GM12865 (cell line): Measurements from ENCODE around the gene SORCS2.

Experiments
- DNase-seq: peaks from one replicate; pipeline ENCODE4 v3.0.0; 2010; ENCODE audit warnings: low read depth
- H3K4me3 ChIP-seq: 2 replicates; pipeline ENCODE4 v1.5.1; 2011; ENCODE audit warnings: mild to moderate bottlenecking, low read depth, low read length, control low read depth
- TF ChIP-seq, protein P1 (sequence below): IDR thresholded peaks from 2 replicates; pipeline ENCODE4 v1.5.1; 2011; ENCODE audit warnings: low read length, control low read depth, low read depth, inconsistent platforms; ENCODE audit not compliant: insufficient read depth; ENCODE audit errors: missing control alignments

SORCS2 gene

DNA sequence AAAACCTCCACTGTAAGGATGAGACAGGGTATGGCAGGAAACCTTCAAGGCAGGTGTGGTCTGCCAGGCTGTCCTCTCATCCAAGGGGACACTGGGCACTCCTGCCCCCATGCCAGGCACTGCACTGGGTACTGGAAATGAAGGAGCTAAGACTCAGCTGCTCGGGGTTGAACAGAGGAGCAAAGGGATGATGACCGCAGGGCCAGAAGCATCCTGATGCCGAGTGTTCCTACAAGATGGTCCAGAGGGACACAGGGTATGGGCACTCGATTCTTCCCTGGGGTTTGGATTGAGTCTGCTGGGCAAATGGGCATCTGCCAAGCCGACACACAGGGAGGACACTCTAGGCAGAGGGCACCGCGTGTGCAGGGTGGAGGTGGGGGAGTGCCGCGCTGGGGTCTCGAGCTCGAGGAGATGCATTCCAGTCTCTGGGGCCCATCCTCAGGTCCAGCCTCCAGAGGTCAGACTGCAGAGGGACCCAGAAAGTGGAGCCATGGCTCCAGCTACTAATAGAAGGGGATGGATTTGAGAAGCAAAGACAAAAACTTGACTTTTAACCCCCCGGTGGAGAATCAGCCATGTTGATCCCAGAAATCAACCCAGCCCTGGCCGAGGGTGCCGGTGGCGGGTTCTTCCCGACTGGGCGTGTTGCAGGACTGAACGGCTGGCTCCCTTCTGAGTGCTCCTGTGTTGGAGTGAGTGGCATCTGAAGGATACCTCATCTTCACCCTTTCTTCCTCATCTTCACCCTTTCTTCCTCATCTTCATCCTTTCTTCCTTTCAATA is 500.3 kb downstream of the SORCS2 start:
- TF ChIP-seq, protein P1, sequence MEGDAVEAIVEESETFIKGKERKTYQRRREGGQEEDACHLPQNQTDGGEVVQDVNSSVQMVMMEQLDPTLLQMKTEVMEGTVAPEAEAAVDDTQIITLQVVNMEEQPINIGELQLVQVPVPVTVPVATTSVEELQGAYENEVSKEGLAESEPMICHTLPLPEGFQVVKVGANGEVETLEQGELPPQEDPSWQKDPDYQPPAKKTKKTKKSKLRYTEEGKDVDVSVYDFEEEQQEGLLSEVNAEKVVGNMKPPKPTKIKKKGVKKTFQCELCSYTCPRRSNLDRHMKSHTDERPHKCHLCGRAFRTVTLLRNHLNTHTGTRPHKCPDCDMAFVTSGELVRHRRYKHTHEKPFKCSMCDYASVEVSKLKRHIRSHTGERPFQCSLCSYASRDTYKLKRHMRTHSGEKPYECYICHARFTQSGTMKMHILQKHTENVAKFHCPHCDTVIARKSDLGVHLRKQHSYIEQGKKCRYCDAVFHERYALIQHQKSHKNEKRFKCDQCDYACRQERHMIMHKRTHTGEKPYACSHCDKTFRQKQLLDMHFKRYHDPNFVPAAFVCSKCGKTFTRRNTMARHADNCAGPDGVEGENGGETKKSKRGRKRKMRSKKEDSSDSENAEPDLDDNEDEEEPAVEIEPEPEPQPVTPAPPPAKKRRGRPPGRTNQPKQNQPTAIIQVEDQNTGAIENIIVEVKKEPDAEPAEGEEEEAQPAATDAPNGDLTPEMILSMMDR: no peak
- DNase-seq: no peak
- no peak overlapping the region for H3K4me3 ChIP-seq

DNA sequence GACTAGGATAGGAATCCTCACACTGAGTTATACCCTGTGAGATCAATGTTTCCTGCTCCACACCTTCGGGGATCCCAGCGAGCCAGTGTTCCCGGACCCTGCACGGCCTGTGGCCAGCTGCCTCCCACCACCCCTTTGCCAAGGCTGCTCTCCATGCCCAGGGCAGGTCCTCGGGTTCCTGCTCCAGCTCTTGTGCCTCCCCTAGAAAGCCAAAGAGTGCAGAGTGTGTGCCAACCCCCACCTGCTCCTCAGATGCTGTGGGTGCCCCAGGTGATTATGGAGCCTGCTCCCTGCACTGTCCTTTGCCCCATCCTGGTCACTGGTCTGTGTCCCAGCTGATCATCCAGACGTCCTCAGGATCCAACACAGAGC is 500.9 kb downstream of the SORCS2 start:
- TF ChIP-seq, protein P1: no peak

DNA sequence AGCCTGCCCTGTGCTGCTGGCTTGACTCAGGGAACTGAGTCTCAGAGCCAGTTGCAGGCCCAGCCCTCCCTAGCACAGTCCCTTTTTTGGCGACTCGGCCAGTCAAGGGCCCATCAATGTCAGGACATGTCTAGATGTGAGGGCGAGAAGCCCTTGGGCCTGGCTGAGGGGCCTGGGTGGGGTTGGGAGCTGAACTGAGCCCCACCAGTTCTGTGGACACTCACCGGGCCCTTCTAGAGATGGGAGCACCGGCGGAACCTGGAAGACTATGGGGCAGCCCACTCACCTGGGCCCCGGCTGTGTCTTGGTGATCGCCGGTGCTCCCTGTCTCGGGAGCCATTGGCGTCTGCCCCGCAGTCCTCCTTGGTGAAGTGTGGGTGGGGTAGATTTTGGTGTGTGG is 501.4 kb downstream of the SORCS2 start:
- TF ChIP-seq, protein P1: no peak
- H3K4me3 ChIP-seq: no peak overlapping the region
- DNase-seq: no peak

More for the DNA sequence above, 500.9 kb downstream of the SORCS2 start:
- H3K4me3 ChIP-seq: no peak overlapping the region
- no peak for DNase-seq

DNA sequence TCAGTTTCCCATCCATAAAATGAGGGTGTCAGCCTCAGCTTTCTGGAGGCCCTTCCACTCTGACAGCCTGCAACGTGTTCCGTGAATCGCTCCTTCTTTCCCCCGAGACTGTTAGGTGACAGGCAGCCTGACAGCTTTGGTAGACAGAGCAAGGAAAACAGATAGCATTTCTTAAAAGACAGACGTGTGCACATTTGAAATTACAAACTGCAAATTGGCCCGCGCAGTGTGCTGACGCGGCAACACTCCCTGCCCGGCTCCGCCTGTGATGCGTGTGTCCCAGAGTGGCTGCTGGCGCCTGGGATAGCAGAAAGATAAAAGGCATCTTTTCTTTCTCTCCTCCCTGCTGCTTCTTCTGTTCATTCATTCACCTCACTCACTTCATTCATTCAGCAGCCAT is 502.0 kb downstream of the SORCS2 start:
- DNase-seq: no peak
- TF ChIP-seq, protein P1: no peak
- no peak overlapping the region for H3K4me3 ChIP-seq

DNA sequence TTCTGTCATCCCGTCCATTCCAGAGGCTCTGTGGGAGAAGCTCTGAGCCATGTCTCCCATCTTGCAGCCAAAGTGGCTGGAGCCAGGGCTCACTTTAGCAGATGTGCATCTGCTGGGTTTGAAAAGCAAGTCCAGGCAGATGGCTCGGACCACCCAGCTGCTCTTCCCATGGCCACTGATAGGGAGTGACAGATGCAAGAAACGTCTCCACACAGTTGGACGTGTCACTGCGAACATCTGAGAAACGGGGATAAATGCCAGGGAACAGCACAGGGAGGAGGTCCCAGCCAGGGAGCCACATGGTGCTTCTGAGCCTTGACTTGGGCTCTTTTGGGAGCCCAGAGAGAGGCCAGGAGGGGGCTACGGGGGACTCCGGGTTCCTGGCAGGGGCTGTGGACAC is 505.0 kb downstream of the SORCS2 start:
- TF ChIP-seq, protein P1: no peak
- DNase-seq: no peak

DNA sequence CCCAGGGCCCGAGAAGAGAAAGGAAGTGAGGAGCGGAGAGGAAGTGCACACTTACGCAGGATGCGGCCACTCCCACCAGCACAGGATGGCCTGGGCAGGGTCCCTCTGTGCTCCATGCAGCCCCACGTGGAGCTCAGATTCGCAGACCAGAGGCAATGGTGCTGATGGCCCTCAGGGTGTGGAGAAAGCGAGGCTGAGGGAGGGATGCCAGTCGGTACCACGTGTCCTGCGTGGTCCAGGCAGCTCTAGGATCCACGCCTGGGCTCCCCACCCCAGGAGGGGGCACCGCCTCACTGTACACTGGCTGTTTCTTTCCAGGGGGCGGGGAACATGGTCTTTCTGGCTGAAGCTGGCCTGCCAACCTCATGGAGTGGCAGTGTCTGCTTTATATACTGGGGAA is 505.5 kb downstream of the SORCS2 start:
- H3K4me3 ChIP-seq: no peak overlapping the region
- no peak for DNase-seq
- TF ChIP-seq, protein P1: no peak

More for the DNA sequence above, 505.0 kb downstream of the SORCS2 start:
- no peak overlapping the region for H3K4me3 ChIP-seq

DNA sequence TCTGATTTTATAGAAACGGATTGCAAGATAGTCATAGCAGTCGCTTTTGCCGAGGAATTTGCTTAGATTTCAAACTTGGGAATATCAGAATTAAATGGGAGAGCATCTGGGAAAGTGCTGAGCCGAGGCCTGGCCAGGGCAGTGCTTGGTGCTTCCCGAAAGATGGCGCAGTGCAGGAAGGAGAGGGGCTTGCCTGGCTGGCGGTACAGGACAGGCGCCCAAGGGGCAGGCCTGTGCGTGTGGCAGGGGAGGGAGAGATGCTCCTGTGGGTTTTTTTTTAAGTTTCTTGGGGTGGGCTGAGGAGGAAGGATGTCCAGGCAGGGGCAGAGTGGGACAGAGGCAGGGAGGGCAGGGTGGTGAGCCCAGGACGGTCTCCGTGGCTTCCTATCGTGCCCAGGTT is 506.2 kb downstream of the SORCS2 start:
- TF ChIP-seq, protein P1: no peak
- DNase-seq: no peak
- no peak overlapping the region for H3K4me3 ChIP-seq
